GM12878 (cell line): Measurements from ENCODE around the gene NRTN. TPM values are rescaled to one million over a fixed set of nuclear protein-coding genes. Genes with fewer than 3 reads are reported as not detected.

Experiments used
- ATAC-seq: fragments of 200-7000 bp; cut with Tn5 transposase; 3 replicates; pipeline ENCODE4 v1.9.1; 2020; ENCODE audit warnings: mild to moderate bottlenecking, moderate library complexity
- BruUV-seq: library from RNA; stranded (reverse); fragments of 400-500 nt; replicated peaks from 2 replicates; lab custom pipeline; 2021; lab: Mats Ljungman, UMichigan
- CTCF ChIA-PET: fragments of 300-600 bp; sonication (Branson Sonifier 250); formaldehyde crosslinking; extraction: SDS; loops from one replicate; lab custom pipeline; 2021; ENCODE audit warnings: inconsistent platforms; lab: Yijun Ruan, JAX
- POLR2A ChIA-PET: fragments of 350-600 bp; formaldehyde crosslinking; extraction: SDS; loops from one replicate; lab custom pipeline; 2021; ENCODE audit warnings: inconsistent platforms; lab: Charles Lee
- RAD21 ChIA-PET: fragments of 300-600 bp; sonication (Branson Sonifier 250); formaldehyde crosslinking; loops from one replicate; lab custom pipeline; 2023; ENCODE audit warnings: antibody characterized with exemption; ENCODE audit not compliant: unreplicated experiment; lab: Charles Lee
- SMC1A ChIA-PET: fragments of 300-600 bp; sonication (Branson Sonifier 250); formaldehyde crosslinking; loops from one replicate; lab custom pipeline; 2023; ENCODE audit not compliant: unreplicated experiment, uncharacterized antibody; lab: Charles Lee
- DNase-seq: peaks from one replicate; pipeline ENCODE4 v3.0.0-alpha.2; 2011; ENCODE audit warnings: low read depth, low spot score
- FAIRE-seq: peaks from 3 replicates; lab custom pipeline; 2011; peaks lifted over from hg19 to GRCh38; lab: Jason Lieb, UNC
- H2AFZ ChIP-seq: 2 replicates; pipeline ENCODE4 v1.6.0; 2011; ENCODE audit warnings: low read depth, low read length, control low read depth; ENCODE audit not compliant: control insufficient read depth
- H3K27ac ChIP-seq: 2 replicates; pipeline ENCODE4 v1.5.1; 2011; ENCODE audit warnings: control low read depth; ENCODE audit not compliant: control insufficient read depth, insufficient read depth
- H3K27me3 ChIP-seq, 2 experiments: replicated peaks in 1 of 2; 2 replicates each; pipeline versions ENCODE4 v1.6.0 to v1.6.1; 2011; ENCODE audit warnings: low read length in 1 of 2; ENCODE audit not compliant: control insufficient read depth in 2 of 2, insufficient read depth in 2 of 2
- H3K36me3 ChIP-seq, 2 experiments: 2 replicates each; pipeline ENCODE4 v1.5.1; 2011; ENCODE audit warnings: low read length in 1 of 2; ENCODE audit not compliant: control insufficient read depth in 2 of 2, insufficient read depth in 2 of 2
- H3K4me1 ChIP-seq: 2 replicates; pipeline ENCODE4 v1.6.1; 2011; ENCODE audit warnings: mild to moderate bottlenecking, low read length, moderate library complexity, mixed read lengths; ENCODE audit not compliant: control insufficient read depth, insufficient read depth
- H3K4me2 ChIP-seq: 2 replicates; pipeline ENCODE4 v1.6.0; 2011; ENCODE audit warnings: control low read depth; ENCODE audit not compliant: control insufficient read depth, insufficient read depth
- H3K4me3 ChIP-seq: fragments of 200-600 bp; sonication (generic); 2 replicates; pipeline ENCODE4 v1.5.1; 2016
- H3K79me2 ChIP-seq: 2 replicates; pipeline ENCODE4 v1.6.0; 2011; ENCODE audit warnings: low read length; ENCODE audit not compliant: control insufficient read depth, insufficient read depth
- H3K9ac ChIP-seq: 2 replicates; pipeline ENCODE4 v1.8.0; 2011; ENCODE audit warnings: low read length, control low read depth, mixed read lengths; ENCODE audit not compliant: control insufficient read depth, insufficient read depth
- H3K9me3 ChIP-seq: replicated peaks from 3 replicates; pipeline ENCODE4 v1.5.1; 2011; ENCODE audit warnings: mild to moderate bottlenecking, low read length; ENCODE audit not compliant: control insufficient read depth, insufficient read depth
- H4K20me1 ChIP-seq: 2 replicates; pipeline ENCODE4 v1.6.0; 2011; ENCODE audit not compliant: control insufficient read depth, insufficient read depth
- BRCA1 ChIP-seq: IDR thresholded peaks from 2 replicates; pipeline ENCODE4 v1.6.1; 2011; ENCODE audit warnings: low read depth, low read length, improper control_type of control experiment
- HSF1 ChIP-seq: fragments of 150-350 bp; IDR thresholded peaks from 2 replicates; pipeline ENCODE4 v1.6.1; 2014; ENCODE audit warnings: mild to moderate bottlenecking, low read depth, low read length
- IRF4 ChIP-seq: IDR thresholded peaks from 2 replicates; pipeline ENCODE4 v1.6.1; 2011; ENCODE audit warnings: low read depth, low read length
- MXI1 ChIP-seq: fragments of 150-350 bp; IDR thresholded peaks from 2 replicates; pipeline ENCODE4 v1.6.1; 2011; ENCODE audit warnings: low read depth, mild to moderate bottlenecking, inconsistent platforms, low read length, improper control_type of control experiment
- NR2C1 ChIP-seq: fragments of 450-650 bp; IDR thresholded peaks from 2 replicates; pipeline ENCODE4 v1.6.1; 2017; ENCODE audit warnings: antibody characterized with exemption, mild to moderate bottlenecking, moderate library complexity
- PAX8 ChIP-seq: fragments of 450-650 bp; IDR thresholded peaks from 2 replicates; pipeline ENCODE4 v1.6.1; 2017; ENCODE audit warnings: mild to moderate bottlenecking, moderate library complexity
- SUPT20H ChIP-seq: IDR thresholded peaks from 2 replicates; pipeline ENCODE4 v1.6.1; 2011; ENCODE audit warnings: low read depth, mild to moderate bottlenecking, low read length, moderate library complexity, borderline replicate concordance; ENCODE audit not compliant: control insufficient read depth
- TAF1 ChIP-seq: IDR thresholded peaks from 2 replicates; pipeline ENCODE4 v1.6.1; 2011; ENCODE audit warnings: mild to moderate bottlenecking, low read depth, low read length, borderline replicate concordance
- YY1 ChIP-seq: IDR thresholded peaks from 2 replicates; pipeline ENCODE4 v1.6.1; 2011; ENCODE audit warnings: low read depth, mild to moderate bottlenecking, low read length
- ZBED1 ChIP-seq: IDR thresholded peaks from 2 replicates; pipeline ENCODE4 v1.6.1; 2016; ENCODE audit warnings: borderline replicate concordance
- ZNF622 ChIP-seq: fragments of 450-650 bp; IDR thresholded peaks from 2 replicates; pipeline ENCODE4 v1.6.1; 2017; ENCODE audit warnings: mild to moderate bottlenecking, inconsistent platforms
- ZZZ3 ChIP-seq: IDR thresholded peaks from 2 replicates; pipeline ENCODE4 v1.6.1; 2011; ENCODE audit warnings: low read depth; ENCODE audit not compliant: control insufficient read depth, insufficient read length
- whole genome bisulfite sequencing: methylation state at CpG from one replicate; pipeline ENCODE4 v1.1.6; 2016; ENCODE audit warnings: low lambda C conversion rate; ENCODE audit not compliant: insufficient replicate concordance, insufficient coverage; ENCODE audit errors: missing lambda C conversion rate; 5-methylcytosine and 5-hydroxymethylcytosine counted together
- in situ Hi-C: fragments of 300-500 bp; cut with MboI; formaldehyde crosslinking; loops from 9 replicates; pipeline ENCODE4 v1.14.3; 2018; ENCODE audit warnings: mixed read lengths
- intact Hi-C: fragments of 100-400 bp; cut with micrococcal nuclease; formaldehyde crosslinking; loops from one replicate; pipeline ENCODE4 v1.14.2; 2022; ENCODE audit not compliant: unreplicated experiment
- polyA plus RNA-seq, 11 experiments: library from polyadenylated mRNA; depleted of rRNA in 4 of 11; unstranded in 6 of 11; stranded (reverse) in 5 of 11; fragments of >200 nt; fragmentation: Nextera tagmentation in 4 of 11; fragmentation: Illumina TruSeq in 1 of 11; extraction: Ambion mirVana in 4 of 11; extraction: Trizol in 1 of 11; gene quantifications; 1 replicate in 1 of 11; 2 replicates in 10 of 11; pipeline versions ENCODE4 v1.2.1 to v1.2.3, GENCODE V29; 2011 to 2016; ENCODE audit warnings: inconsistent platforms in 2 of 11, missing spikeins in 2 of 11, low read depth in 1 of 11
- total RNA-seq, 4 experiments: library from RNA; depleted of rRNA in 3 of 4; stranded (reverse); fragments of >200 nt in 3 of 4; fragmentation: Illumina TruSeq in 1 of 4; extraction: Trizol in 1 of 4; gene quantifications; 2 replicates each; pipeline versions ENCODE4 v1.2.1 to v1.2.3, GENCODE V29; 2013 to 2021
- TF ChIP-seq, protein P1 (sequence below): IDR thresholded peaks from 2 replicates; pipeline ENCODE4 v1.6.1; 2012; ENCODE audit warnings: low read length, inconsistent platforms
- TF ChIP-seq, protein P2 (sequence below): fragments of 450-650 bp; IDR thresholded peaks from 2 replicates; pipeline ENCODE4 v1.6.1; 2017; ENCODE audit warnings: mild to moderate bottlenecking, low read depth, inconsistent platforms; ENCODE audit not compliant: poor library complexity, severe bottlenecking

The NRTN gene
- total and polyA plus RNA-seq, 10 of the 15 experiments (the other 5 are each of a cell fraction or from before 2014, with no cell fraction given), result not detected

- no TSS peak for BruUV-seq
- whole genome bisulfite sequencing, result 40% methylated on average over 8 of the region's 8 CpGs
- CTCF ChIA-PET, result no interaction called here
- DNase-seq (no peak), FAIRE-seq (no peak), ATAC-seq (no peak)
- Histone ChIP-seq H3K36me3 (no peaks in the 10 kb centered on the region), H3K79me2 (no peaks in the 10 kb centered on the region), H3K4me1 (peaks cover 1% of the 10 kb centered on the region), H3K9me3 (no peaks in the 10 kb centered on the region), H3K4me2 (no peak overlapping the region), H4K20me1 (no peaks in the 10 kb centered on the region), H3K27me3 (no peaks in the 10 kb centered on the region; a peak in 1 of 4 replicates), H3K9ac (no peak overlapping the region), H3K4me3 (no peak overlapping the region), H2AFZ (no peak overlapping the region), H3K27ac (no peak overlapping the region)
- in situ Hi-C loops, result no loop called here
- intact Hi-C loops, result no loop called here
- SMC1A ChIA-PET, result no interaction called here
- RAD21 ChIA-PET, result no interaction called here
- TF ChIP-seq, protein P1, sequence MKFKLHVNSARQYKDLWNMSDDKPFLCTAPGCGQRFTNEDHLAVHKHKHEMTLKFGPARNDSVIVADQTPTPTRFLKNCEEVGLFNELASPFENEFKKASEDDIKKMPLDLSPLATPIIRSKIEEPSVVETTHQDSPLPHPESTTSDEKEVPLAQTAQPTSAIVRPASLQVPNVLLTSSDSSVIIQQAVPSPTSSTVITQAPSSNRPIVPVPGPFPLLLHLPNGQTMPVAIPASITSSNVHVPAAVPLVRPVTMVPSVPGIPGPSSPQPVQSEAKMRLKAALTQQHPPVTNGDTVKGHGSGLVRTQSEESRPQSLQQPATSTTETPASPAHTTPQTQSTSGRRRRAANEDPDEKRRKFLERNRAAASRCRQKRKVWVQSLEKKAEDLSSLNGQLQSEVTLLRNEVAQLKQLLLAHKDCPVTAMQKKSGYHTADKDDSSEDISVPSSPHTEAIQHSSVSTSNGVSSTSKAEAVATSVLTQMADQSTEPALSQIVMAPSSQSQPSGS, result no peak
- no peak for TF ChIP-seq ZBED1
- no peak for TF ChIP-seq YY1
- TF ChIP-seq NR2C1, result no peak
- TF ChIP-seq ZZZ3, result no peak
- TF ChIP-seq PAX8, result no peak
- TF ChIP-seq MXI1, result no peak
- TF ChIP-seq, protein P2, sequence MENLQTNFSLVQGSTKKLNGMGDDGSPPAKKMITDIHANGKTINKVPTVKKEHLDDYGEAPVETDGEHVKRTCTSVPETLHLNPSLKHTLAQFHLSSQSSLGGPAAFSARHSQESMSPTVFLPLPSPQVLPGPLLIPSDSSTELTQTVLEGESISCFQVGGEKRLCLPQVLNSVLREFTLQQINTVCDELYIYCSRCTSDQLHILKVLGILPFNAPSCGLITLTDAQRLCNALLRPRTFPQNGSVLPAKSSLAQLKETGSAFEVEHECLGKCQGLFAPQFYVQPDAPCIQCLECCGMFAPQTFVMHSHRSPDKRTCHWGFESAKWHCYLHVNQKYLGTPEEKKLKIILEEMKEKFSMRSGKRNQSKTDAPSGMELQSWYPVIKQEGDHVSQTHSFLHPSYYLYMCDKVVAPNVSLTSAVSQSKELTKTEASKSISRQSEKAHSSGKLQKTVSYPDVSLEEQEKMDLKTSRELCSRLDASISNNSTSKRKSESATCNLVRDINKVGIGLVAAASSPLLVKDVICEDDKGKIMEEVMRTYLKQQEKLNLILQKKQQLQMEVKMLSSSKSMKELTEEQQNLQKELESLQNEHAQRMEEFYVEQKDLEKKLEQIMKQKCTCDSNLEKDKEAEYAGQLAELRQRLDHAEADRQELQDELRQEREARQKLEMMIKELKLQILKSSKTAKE, result no peak
- no peak for TF ChIP-seq TAF1
- TF ChIP-seq HSF1, result no peak
- TF ChIP-seq ZNF622, result no peak
- TF ChIP-seq IRF4, result no peak
- no peak for TF ChIP-seq SUPT20H
- TF ChIP-seq BRCA1, result no peak
- POLR2A ChIA-PET, result no interaction called here
Observed at GRCh38 chr19:5798244-5798643, 6.6 kb upstream of the NRTN start.
